Islet of Langerhans (tissue), 1 donor: ENCODE measurements around the gene ASH1L.
"Not testable (repeated sequence)": the region's sequence is repeated elsewhere in the genome, so short reads cannot be mapped to it uniquely, and the experiment has no call there.

Experiments used
- FAIRE-seq: peaks from one replicate; lab custom pipeline; 2011; peaks lifted over from hg19 to GRCh38; lab: Jason Lieb, UNC

Gene ASH1L

GRCh38 chr1:155562581-155563376 lies at the start of gene ASH1L:
Gene ASH1L, minus strand, starts transcription at chr1:155562803. Its CDS starts 41,284 bp downstream, at chr1:155521519.
- FAIRE-seq, result no peak

GRCh38 chr1:155610257-155610647 lies 47.6 kb upstream of the ASH1L start:
- FAIRE-seq, result not testable (repeated sequence)

GRCh38 chr1:155609515-155610256 lies 47.1 kb upstream of the ASH1L start, which contains the start of gene MSTO1:
Gene MSTO1, plus strand, starts transcription at chr1:155610218. Its CDS starts 31 bp downstream, at chr1:155610249.
- no peak for FAIRE-seq

- FAIRE-seq, result no peak
These were observed 46.3 kb upstream of the ASH1L start for GRCh38 chr1:155608888-155609225.

- FAIRE-seq, result no peak
These were observed 45.1 kb upstream of the ASH1L start for GRCh38 chr1:155607708-155608107.

GRCh38 chr1:155599828-155600572 lies 37.4 kb upstream of the ASH1L start:
- not testable (repeated sequence) for FAIRE-seq

GRCh38 chr1:155598842-155599331 lies 36.3 kb upstream of the ASH1L start:
- FAIRE-seq, result no peak

GRCh38 chr1:155596864-155597263 lies 34.3 kb upstream of the ASH1L start:
- FAIRE-seq, result no peak

- FAIRE-seq, result not testable (repeated sequence)
These were observed 33.4 kb upstream of the ASH1L start for GRCh38 chr1:155595877-155596474.

GRCh38 chr1:155591770-155592169 lies 29.2 kb upstream of the ASH1L start:
- no peak for FAIRE-seq

GRCh38 chr1:155590516-155591247 lies 28.1 kb upstream of the ASH1L start:
- FAIRE-seq, result not testable (repeated sequence)

GRCh38 chr1:155589282-155589681 lies 26.7 kb upstream of the ASH1L start:
- FAIRE-seq, result not testable (repeated sequence)

- FAIRE-seq, result not testable (repeated sequence)
These were observed 21.2 kb upstream of the ASH1L start for GRCh38 chr1:155583846-155584245.

- not testable (repeated sequence) for FAIRE-seq
These were observed 13.0 kb upstream of the ASH1L start for GRCh38 chr1:155575608-155576007.

- FAIRE-seq, result no peak
These were observed 11.5 kb upstream of the ASH1L start for GRCh38 chr1:155574077-155574476.

GRCh38 chr1:155570593-155570990 lies 8.0 kb upstream of the ASH1L start:
- FAIRE-seq, result no peak

- FAIRE-seq, result no peak
These were observed 7.5 kb upstream of the ASH1L start for GRCh38 chr1:155569988-155570592.

- not testable (repeated sequence) for FAIRE-seq
These were observed 897 bp upstream of the ASH1L start for GRCh38 chr1:155563377-155564022.

GRCh38 chr1:155561779-155562580 lies 623 bp downstream of the ASH1L start:
- FAIRE-seq, result not testable (repeated sequence)

GRCh38 chr1:155555915-155556314 lies 6.7 kb downstream of the ASH1L start:
- FAIRE-seq, result no peak
